HepG2 (cell line): ENCODE data around the gene CEP164.

ENCODE experiments used
- BHLHE40 ChIP-seq: IDR thresholded peaks from 2 replicates; pipeline ENCODE4 v1.6.1; 2011; ENCODE audit warnings: low read length, improper control_type of control experiment
- CTCF ChIP-seq: sonication (generic); formaldehyde crosslinking; IDR thresholded peaks from 2 replicates; pipeline ENCODE4 v1.5.0; 2020; ENCODE audit warnings: mild to moderate bottlenecking, missing genetic modification reagents, moderate library complexity
- ETV6 ChIP-seq: sonication (generic); formaldehyde crosslinking; conservative IDR thresholded peaks from 2 replicates; pipeline ENCODE4 v1.4.0; 2020; ENCODE audit warnings: missing genetic modification reagents
- FOSL1 ChIP-seq: sonication (generic); formaldehyde crosslinking; IDR thresholded peaks from 2 replicates; pipeline ENCODE4 v1.9.0; 2021; ENCODE audit warnings: missing genetic modification reagents, borderline replicate concordance
- MTF2 ChIP-seq: sonication (generic); formaldehyde crosslinking; IDR thresholded peaks from 2 replicates; pipeline ENCODE4 v1.5.0; 2020; ENCODE audit warnings: missing genetic modification reagents, borderline replicate concordance
- RXRA ChIP-seq: sonication (generic); formaldehyde crosslinking; IDR thresholded peaks from 2 replicates; pipeline ENCODE4 v1.5.1; 2020; ENCODE audit warnings: missing genetic modification reagents
- ZBTB10 ChIP-seq: sonication (generic); formaldehyde crosslinking; IDR thresholded peaks from 2 replicates; pipeline ENCODE4 v1.4.0; 2020; ENCODE audit warnings: missing genetic modification reagents, borderline replicate concordance
- TF ChIP-seq, protein P1 (sequence below): sonication (generic); formaldehyde crosslinking; IDR thresholded peaks from 2 replicates; pipeline ENCODE4 v1.4.0; 2020; ENCODE audit warnings: missing genetic modification reagents
- TF ChIP-seq, protein P2 (sequence below), 2 experiments: sonication (generic) in 1 of 2; formaldehyde crosslinking in 1 of 2; IDR thresholded peaks; 2 replicates each; pipeline versions ENCODE4 v1.4.0 to v1.6.1; 2016 to 2020; ENCODE audit warnings: borderline replicate concordance in 1 of 2, low read depth in 1 of 2, mild to moderate bottlenecking in 1 of 2, missing genetic modification reagents in 1 of 2
- TF ChIP-seq, protein P3 (sequence below): sonication (generic); formaldehyde crosslinking; conservative IDR thresholded peaks from 2 replicates; pipeline ENCODE4 v1.4.0; 2020; ENCODE audit warnings: missing genetic modification reagents

- TF ChIP-seq CTCF (CRISPR knock-in tag) (no peak), BHLHE40 (no peak), ETV6 (CRISPR knock-in tag) (no peak), MTF2 (CRISPR knock-in tag) (no peak), RXRA (CRISPR knock-in tag) (no peak), FOSL1 (CRISPR knock-in tag) (no peak), ZBTB10 (CRISPR knock-in tag) (no peak)
- TF ChIP-seq, protein P1, sequence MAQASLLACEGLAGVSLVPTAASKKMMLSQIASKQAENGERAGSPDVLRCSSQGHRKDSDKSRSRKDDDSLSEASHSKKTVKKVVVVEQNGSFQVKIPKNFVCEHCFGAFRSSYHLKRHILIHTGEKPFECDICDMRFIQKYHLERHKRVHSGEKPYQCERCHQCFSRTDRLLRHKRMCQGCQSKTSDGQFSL (CRISPR knock-in tag) = no peak
- TF ChIP-seq, protein P2, sequence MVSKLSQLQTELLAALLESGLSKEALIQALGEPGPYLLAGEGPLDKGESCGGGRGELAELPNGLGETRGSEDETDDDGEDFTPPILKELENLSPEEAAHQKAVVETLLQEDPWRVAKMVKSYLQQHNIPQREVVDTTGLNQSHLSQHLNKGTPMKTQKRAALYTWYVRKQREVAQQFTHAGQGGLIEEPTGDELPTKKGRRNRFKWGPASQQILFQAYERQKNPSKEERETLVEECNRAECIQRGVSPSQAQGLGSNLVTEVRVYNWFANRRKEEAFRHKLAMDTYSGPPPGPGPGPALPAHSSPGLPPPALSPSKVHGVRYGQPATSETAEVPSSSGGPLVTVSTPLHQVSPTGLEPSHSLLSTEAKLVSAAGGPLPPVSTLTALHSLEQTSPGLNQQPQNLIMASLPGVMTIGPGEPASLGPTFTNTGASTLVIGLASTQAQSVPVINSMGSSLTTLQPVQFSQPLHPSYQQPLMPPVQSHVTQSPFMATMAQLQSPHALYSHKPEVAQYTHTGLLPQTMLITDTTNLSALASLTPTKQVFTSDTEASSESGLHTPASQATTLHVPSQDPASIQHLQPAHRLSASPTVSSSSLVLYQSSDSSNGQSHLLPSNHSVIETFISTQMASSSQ (IDR thresholded peaks at IDR 0.05; ENCODE audit: low read depth) = no peak
- TF ChIP-seq, protein P2 (CRISPR knock-in tag; IDR thresholded peaks at IDR 0.05; ENCODE audit: borderline replicate concordance) = no peak
- TF ChIP-seq, protein P3, sequence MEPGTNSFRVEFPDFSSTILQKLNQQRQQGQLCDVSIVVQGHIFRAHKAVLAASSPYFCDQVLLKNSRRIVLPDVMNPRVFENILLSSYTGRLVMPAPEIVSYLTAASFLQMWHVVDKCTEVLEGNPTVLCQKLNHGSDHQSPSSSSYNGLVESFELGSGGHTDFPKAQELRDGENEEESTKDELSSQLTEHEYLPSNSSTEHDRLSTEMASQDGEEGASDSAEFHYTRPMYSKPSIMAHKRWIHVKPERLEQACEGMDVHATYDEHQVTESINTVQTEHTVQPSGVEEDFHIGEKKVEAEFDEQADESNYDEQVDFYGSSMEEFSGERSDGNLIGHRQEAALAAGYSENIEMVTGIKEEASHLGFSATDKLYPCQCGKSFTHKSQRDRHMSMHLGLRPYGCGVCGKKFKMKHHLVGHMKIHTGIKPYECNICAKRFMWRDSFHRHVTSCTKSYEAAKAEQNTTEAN = no peak
These were observed 46.8 kb downstream of the CEP164 start for GRCh38 chr11:117374316-117375055.
